ACC112 (cell line): Measurements from ENCODE around the gene LSM10.
A peak's percentile ranks its signal among the peaks of the same experiment; 100 is the strongest.

Experiments used
- H2AFZ ChIP-seq: fragments of 200-600 bp; sonication (generic); one replicate; pipeline ENCODE4 v1.6.0; 2017; ENCODE audit warnings: antibody characterized with exemption, low read length; ENCODE audit not compliant: unreplicated experiment
- H3K27ac ChIP-seq: fragments of 200-600 bp; sonication (generic); 2 replicates; pipeline ENCODE4 v1.5.1; 2014; ENCODE audit warnings: low read depth, mild to moderate bottlenecking, antibody characterized with exemption, low read length, moderate library complexity
- H3K27me3 ChIP-seq: fragments of 200-600 bp; sonication (generic); 2 replicates; pipeline ENCODE4 v1.6.1; 2014; ENCODE audit warnings: mild to moderate bottlenecking, antibody characterized with exemption, low read length, moderate library complexity, mixed read lengths; ENCODE audit not compliant: insufficient read depth
- H3K36me3 ChIP-seq: fragments of 200-600 bp; sonication (generic); 2 replicates; pipeline ENCODE4 v1.6.1; 2016; ENCODE audit warnings: mild to moderate bottlenecking, antibody characterized with exemption, low read length, moderate library complexity, mixed read lengths; ENCODE audit not compliant: insufficient read depth
- H3K4me1 ChIP-seq: fragments of 200-600 bp; sonication (generic); one replicate; pipeline ENCODE4 v1.6.1; 2016; ENCODE audit warnings: low read length, mixed read lengths; ENCODE audit not compliant: insufficient read depth, unreplicated experiment, control insufficient read depth
- H3K4me3 ChIP-seq: fragments of 200-600 bp; sonication (generic); 2 replicates; pipeline ENCODE4 v1.5.1; 2014; ENCODE audit warnings: mild to moderate bottlenecking, low read depth, low read length
- H3K79me2 ChIP-seq: fragments of 200-600 bp; sonication (generic); one replicate; pipeline ENCODE4 v1.6.0; 2016; ENCODE audit warnings: low read length; ENCODE audit not compliant: control insufficient read depth, unreplicated experiment, insufficient read depth

LSM10 gene

GRCh38 chr1:36432616-36433015 lies 34.9 kb upstream of the LSM10 start:
- Histone ChIP-seq H3K4me1 (peaks cover 3% of the 10 kb centered on the region), H3K27me3 (no peaks in the 10 kb centered on the region), H3K4me3 (no peak overlapping the region), H2AFZ (no peak overlapping the region), H3K79me2 (no peaks in the 10 kb centered on the region), H3K36me3 (no peaks in the 10 kb centered on the region), H3K27ac (no peak overlapping the region)

- Histone ChIP-seq H2AFZ (no peak overlapping the region), H3K27ac (no peak overlapping the region), H3K4me1 (no peaks in the 10 kb centered on the region), H3K36me3 (no peaks in the 10 kb centered on the region), H3K27me3 (no peaks in the 10 kb centered on the region), H3K4me3 (no peak overlapping the region), H3K79me2 (no peaks in the 10 kb centered on the region)
Observed at GRCh38 chr1:36425791-36426190, 28.1 kb upstream of the LSM10 start.

- peaks cover 6% of the 10 kb centered on the region for H3K4me1 ChIP-seq
- no peak overlapping the region for H3K27ac ChIP-seq
- H3K36me3 ChIP-seq: no peaks in the 10 kb centered on the region
- H3K27me3 ChIP-seq: no peaks in the 10 kb centered on the region
- no peak overlapping the region for H2AFZ ChIP-seq
- no peak overlapping the region for H3K4me3 ChIP-seq
- H3K79me2 ChIP-seq: no peaks in the 10 kb centered on the region
Observed at GRCh38 chr1:36421649-36422048, 23.9 kb upstream of the LSM10 start.

- Histone ChIP-seq H3K27ac (no peak overlapping the region), H3K27me3 (no peaks in the 10 kb centered on the region), H3K4me3 (no peak overlapping the region), H2AFZ (peak overlapping the region; percentile 5), H3K36me3 (no peaks in the 10 kb centered on the region), H3K79me2 (no peaks in the 10 kb centered on the region), H3K4me1 (peaks cover 6% of the 10 kb centered on the region)
Observed at GRCh38 chr1:36420836-36421317, 23.2 kb upstream of the LSM10 start.

- no peaks in the 10 kb centered on the region for H3K79me2 ChIP-seq
- no peak overlapping the region for H3K27ac ChIP-seq
- peaks cover 6% of the 10 kb centered on the region for H3K4me1 ChIP-seq
- H3K36me3 ChIP-seq: no peaks in the 10 kb centered on the region
- no peak overlapping the region for H3K4me3 ChIP-seq
- H2AFZ ChIP-seq: peak overlapping the region; percentile 5
- H3K27me3 ChIP-seq: no peaks in the 10 kb centered on the region
Observed at GRCh38 chr1:36420409-36420808, 22.7 kb upstream of the LSM10 start.

- Histone ChIP-seq H3K79me2 (no peaks in the 10 kb centered on the region), H3K27me3 (no peaks in the 10 kb centered on the region), H3K4me3 (no peak overlapping the region), H2AFZ (no peak overlapping the region), H3K4me1 (peaks cover 6% of the 10 kb centered on the region), H3K27ac (no peak overlapping the region), H3K36me3 (no peaks in the 10 kb centered on the region)
Observed at GRCh38 chr1:36419569-36419968, 21.9 kb upstream of the LSM10 start.

GRCh38 chr1:36419140-36419539 lies 21.4 kb upstream of the LSM10 start:
- H3K36me3 ChIP-seq: no peaks in the 10 kb centered on the region
- H3K4me3 ChIP-seq: no peak overlapping the region
- H3K27me3 ChIP-seq: no peaks in the 10 kb centered on the region
- H2AFZ ChIP-seq: no peak overlapping the region
- no peak overlapping the region for H3K27ac ChIP-seq
- H3K79me2 ChIP-seq: no peaks in the 10 kb centered on the region
- peaks cover 6% of the 10 kb centered on the region for H3K4me1 ChIP-seq

- Histone ChIP-seq H3K36me3 (no peaks in the 10 kb centered on the region), H3K79me2 (no peaks in the 10 kb centered on the region), H3K4me3 (no peak overlapping the region), H3K27ac (no peak overlapping the region), H2AFZ (no peak overlapping the region), H3K27me3 (no peaks in the 10 kb centered on the region), H3K4me1 (peaks cover 6% of the 10 kb centered on the region)
Observed at GRCh38 chr1:36417931-36418330, 20.2 kb upstream of the LSM10 start.

GRCh38 chr1:36415661-36416326 lies 18.1 kb upstream of the LSM10 start:
- Histone ChIP-seq H3K4me3 (no peak overlapping the region), H3K36me3 (no peaks in the 10 kb centered on the region), H3K79me2 (no peaks in the 10 kb centered on the region)

GRCh38 chr1:36414384-36414783 lies 16.7 kb upstream of the LSM10 start:
- Histone ChIP-seq H2AFZ (no peak overlapping the region), H3K79me2 (no peaks in the 10 kb centered on the region), H3K36me3 (no peaks in the 10 kb centered on the region), H3K27me3 (no peaks in the 10 kb centered on the region), H3K4me3 (no peak overlapping the region), H3K4me1 (peaks cover 3% of the 10 kb centered on the region), H3K27ac (no peak overlapping the region)

More at GRCh38 chr1:36415661-36416326, 18.1 kb upstream of the LSM10 start:
- Histone ChIP-seq H2AFZ (no peak overlapping the region), H3K4me1 (peaks cover 9% of the 10 kb centered on the region), H3K27me3 (no peaks in the 10 kb centered on the region), H3K27ac (no peak overlapping the region)
